Gastrocnemius medialis (tissue), 4 donors: ENCODE data around the gene PHETA2.

Experiments
- POLR2A ChIP-seq, 2 donors: fragments of 450-650 bp; IDR thresholded peaks; one replicate each; pipeline ENCODE4 v1.6.1; 2017; ENCODE audit warnings: antibody characterized with exemption in 2 of 2, mild to moderate bottlenecking in 2 of 2, moderate library complexity in 2 of 2
- TF ChIP-seq, protein P1 (sequence below), 5 experiments: fragments of 450-650 bp in 3 of 5; fragments of 200-600 bp in 2 of 5; sonication (generic) in 2 of 5; IDR thresholded peaks in 4 of 5; conservative IDR thresholded peaks in 1 of 5; 1 replicate in 4 of 5; 2 replicates in 1 of 5; pipeline ENCODE4 v1.5.1; 2016 to 2019; ENCODE audit warnings: antibody characterized with exemption in 5 of 5, mild to moderate bottlenecking in 3 of 5, moderate library complexity in 3 of 5

DNA sequence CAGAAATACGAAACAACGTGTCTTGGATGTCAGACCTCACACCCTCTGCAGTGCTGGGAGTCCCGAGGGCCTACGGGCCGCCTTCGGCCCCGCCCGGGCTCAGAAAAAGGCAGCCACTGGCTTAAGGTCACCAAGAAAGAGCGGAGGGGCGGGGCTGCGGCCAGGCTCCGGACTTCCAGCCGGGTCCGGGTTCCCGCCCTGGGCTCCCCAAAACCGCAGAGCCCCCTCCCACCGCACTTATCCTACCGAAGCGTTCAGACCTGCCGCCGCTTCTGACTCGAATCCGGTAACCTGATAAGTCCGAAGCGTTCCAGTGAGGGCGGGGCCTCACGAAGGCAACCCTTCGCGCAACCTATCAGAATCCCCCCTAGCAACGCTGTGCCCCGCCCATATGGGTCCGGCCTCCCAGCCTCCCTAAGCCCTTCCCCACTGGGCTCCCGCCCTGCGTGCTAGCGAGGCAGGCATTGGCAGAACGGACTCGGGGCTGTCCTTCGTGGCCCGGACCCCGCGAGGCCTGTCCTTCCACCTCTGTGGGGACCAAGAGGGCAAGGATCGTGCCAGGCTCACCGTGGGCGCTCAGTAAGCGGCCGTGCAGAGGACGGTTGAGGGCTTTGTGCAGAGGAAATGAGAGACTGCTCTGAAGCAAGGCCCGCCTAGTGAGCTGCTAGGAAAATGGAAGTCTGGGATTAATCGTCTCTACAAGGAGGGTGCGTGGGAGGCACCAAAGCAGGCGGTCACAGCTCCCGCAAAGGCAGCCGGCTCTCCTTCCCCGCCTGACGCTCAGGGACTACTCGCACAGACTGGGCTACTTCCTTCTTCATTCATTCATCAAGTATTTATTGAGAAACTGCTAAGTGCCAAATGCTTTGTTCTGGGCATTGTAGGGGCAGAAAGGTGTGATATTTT is 3.3 kb upstream of the PHETA2 start, which contains the start of gene NAGA:
- TF ChIP-seq, protein P1, sequence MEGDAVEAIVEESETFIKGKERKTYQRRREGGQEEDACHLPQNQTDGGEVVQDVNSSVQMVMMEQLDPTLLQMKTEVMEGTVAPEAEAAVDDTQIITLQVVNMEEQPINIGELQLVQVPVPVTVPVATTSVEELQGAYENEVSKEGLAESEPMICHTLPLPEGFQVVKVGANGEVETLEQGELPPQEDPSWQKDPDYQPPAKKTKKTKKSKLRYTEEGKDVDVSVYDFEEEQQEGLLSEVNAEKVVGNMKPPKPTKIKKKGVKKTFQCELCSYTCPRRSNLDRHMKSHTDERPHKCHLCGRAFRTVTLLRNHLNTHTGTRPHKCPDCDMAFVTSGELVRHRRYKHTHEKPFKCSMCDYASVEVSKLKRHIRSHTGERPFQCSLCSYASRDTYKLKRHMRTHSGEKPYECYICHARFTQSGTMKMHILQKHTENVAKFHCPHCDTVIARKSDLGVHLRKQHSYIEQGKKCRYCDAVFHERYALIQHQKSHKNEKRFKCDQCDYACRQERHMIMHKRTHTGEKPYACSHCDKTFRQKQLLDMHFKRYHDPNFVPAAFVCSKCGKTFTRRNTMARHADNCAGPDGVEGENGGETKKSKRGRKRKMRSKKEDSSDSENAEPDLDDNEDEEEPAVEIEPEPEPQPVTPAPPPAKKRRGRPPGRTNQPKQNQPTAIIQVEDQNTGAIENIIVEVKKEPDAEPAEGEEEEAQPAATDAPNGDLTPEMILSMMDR (IDR thresholded peaks at IDR 0.05 in 4 of 5, conservative IDR thresholded peaks at IDR 0.05 in 1 of 5): no peak
- peak; percentile 68 to 88 for TF ChIP-seq POLR2A (IDR thresholded peaks at IDR 0.05)
